ENCODE results near the gene TMEM63B.
"Not testable (repeated sequence)": the region's sequence is repeated elsewhere in the genome, so short reads cannot be mapped to it uniquely, and the experiment has no call there.

DNA sequence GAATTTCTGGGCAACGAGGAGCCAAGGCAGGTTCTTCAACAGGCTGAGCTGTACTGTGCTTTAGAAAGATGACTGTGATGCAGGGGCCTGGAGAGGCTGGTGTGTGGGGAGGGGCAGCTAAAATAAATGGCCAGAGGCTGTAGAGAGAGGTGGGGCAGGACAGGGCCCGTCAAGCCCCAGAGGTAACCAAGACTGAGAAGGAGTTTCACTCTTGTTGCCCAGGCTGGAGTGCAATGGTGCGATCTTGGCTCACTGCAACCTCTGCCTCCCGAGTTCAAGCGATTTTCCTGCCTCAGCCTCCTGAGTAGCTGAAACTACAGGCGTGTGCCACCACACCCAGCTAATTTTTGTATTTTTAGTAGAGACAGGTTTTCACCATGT lies 32.1 kb upstream of the TMEM63B start:
- TF ChIP-seq ZNF565 (CRISPR knock-in tag; conservative IDR thresholded peaks at IDR 0.05; ENCODE audit: low read depth); SNAI2 (CRISPR knock-in tag; IDR thresholded peaks at IDR 0.05); TCF4 (CRISPR knock-in tag; IDR thresholded peaks at IDR 0.05; ENCODE audit: borderline replicate concordance); TOX (CRISPR knock-in tag; IDR thresholded peaks at IDR 0.05; ENCODE audit: borderline replicate concordance); BACH2 (CRISPR knock-in tag; IDR thresholded peaks at IDR 0.05; ENCODE audit: borderline replicate concordance); GLIS3 (CRISPR knock-in tag; IDR thresholded peaks at IDR 0.05); ZC3H10 (CRISPR knock-in tag; IDR thresholded peaks at IDR 0.05): not testable (repeated sequence)
- TF ChIP-seq, protein P1, sequence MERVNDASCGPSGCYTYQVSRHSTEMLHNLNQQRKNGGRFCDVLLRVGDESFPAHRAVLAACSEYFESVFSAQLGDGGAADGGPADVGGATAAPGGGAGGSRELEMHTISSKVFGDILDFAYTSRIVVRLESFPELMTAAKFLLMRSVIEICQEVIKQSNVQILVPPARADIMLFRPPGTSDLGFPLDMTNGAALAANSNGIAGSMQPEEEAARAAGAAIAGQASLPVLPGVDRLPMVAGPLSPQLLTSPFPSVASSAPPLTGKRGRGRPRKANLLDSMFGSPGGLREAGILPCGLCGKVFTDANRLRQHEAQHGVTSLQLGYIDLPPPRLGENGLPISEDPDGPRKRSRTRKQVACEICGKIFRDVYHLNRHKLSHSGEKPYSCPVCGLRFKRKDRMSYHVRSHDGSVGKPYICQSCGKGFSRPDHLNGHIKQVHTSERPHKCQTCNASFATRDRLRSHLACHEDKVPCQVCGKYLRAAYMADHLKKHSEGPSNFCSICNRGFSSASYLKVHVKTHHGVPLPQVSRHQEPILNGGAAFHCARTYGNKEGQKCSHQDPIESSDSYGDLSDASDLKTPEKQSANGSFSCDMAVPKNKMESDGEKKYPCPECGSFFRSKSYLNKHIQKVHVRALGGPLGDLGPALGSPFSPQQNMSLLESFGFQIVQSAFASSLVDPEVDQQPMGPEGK (CRISPR knock-in tag; IDR thresholded peaks at IDR 0.05; ENCODE audit: borderline replicate concordance): not testable (repeated sequence)
- TF ChIP-seq, protein P2, sequence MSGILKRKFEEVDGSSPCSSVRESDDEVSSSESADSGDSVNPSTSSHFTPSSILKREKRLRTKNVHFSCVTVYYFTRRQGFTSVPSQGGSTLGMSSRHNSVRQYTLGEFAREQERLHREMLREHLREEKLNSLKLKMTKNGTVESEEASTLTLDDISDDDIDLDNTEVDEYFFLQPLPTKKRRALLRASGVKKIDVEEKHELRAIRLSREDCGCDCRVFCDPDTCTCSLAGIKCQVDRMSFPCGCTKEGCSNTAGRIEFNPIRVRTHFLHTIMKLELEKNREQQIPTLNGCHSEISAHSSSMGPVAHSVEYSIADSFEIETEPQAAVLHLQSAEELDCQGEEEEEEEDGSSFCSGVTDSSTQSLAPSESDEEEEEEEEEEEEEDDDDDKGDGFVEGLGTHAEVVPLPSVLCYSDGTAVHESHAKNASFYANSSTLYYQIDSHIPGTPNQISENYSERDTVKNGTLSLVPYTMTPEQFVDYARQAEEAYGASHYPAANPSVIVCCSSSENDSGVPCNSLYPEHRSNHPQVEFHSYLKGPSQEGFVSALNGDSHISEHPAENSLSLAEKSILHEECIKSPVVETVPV (CRISPR knock-in tag; IDR thresholded peaks at IDR 0.05): not testable (repeated sequence)

Data from SK-N-SH treated with all-trans-retinoic acid at 6 μM for 48 hours (cell line).